Stimulated activated CD4-positive, alpha-beta T cell treated with anti-CD3 and anti-CD28 coated beads, Interleukin-2, amount 100 ng/mL, for 4 hours (primary cell): ENCODE results near the gene AP3B2.
"Not testable (repeated sequence)": the region's sequence is repeated elsewhere in the genome, so short reads cannot be mapped to it uniquely, and the experiment has no call there.

Source experiments
- DNase-seq: peaks from one replicate; pipeline ENCODE4 v3.0.0-alpha.2; 2020; ENCODE audit warnings: low read depth

AP3B2 gene, protein sequence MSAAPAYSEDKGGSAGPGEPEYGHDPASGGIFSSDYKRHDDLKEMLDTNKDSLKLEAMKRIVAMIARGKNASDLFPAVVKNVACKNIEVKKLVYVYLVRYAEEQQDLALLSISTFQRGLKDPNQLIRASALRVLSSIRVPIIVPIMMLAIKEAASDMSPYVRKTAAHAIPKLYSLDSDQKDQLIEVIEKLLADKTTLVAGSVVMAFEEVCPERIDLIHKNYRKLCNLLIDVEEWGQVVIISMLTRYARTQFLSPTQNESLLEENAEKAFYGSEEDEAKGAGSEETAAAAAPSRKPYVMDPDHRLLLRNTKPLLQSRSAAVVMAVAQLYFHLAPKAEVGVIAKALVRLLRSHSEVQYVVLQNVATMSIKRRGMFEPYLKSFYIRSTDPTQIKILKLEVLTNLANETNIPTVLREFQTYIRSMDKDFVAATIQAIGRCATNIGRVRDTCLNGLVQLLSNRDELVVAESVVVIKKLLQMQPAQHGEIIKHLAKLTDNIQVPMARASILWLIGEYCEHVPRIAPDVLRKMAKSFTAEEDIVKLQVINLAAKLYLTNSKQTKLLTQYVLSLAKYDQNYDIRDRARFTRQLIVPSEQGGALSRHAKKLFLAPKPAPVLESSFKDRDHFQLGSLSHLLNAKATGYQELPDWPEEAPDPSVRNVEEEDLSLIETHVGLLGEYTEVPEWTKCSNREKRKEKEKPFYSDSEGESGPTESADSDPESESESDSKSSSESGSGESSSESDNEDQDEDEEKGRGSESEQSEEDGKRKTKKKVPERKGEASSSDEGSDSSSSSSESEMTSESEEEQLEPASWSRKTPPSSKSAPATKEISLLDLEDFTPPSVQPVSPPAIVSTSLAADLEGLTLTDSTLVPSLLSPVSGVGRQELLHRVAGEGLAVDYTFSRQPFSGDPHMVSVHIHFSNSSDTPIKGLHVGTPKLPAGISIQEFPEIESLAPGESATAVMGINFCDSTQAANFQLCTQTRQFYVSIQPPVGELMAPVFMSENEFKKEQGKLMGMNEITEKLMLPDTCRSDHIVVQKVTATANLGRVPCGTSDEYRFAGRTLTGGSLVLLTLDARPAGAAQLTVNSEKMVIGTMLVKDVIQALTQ

DNA sequence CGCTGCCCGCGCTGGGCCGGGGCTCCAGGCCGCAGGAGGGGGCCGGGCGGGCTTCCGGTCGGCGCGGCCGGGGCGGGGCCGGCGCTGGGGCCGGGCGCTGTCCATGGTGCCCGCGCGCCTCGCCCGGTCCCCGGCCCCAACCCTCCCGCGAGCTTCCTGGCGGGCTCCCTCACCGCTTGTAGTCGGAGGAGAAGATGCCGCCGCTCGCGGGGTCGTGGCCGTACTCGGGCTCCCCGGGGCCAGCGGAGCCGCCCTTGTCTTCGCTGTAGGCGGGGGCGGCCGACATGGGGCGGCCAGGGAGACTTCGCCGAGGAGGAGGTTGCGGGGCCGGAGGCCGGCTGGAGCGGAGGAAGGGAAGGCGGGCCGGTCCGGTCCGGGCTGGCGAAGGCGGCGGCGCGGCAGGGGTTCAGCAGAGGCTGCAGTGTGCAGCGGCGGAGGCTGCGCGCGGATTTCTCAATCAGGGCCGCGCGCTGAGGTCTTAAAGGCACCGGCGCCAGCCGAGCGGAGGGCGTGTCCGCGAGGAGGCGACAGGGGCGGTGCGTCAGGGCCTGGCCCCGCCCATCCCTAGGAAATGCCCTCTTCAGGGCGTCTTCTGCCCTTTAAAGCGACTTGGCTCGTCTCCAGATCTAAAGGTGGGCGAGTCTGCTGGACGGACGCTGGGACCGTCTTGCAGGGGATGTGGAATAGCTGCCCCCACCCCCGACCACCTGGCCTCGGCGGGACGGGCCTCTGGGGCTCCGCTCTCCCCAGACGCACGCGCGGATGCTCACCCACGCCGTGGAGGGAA lies at the start of gene AP3B2:
Gene AP3B2 (minus strand): TSS at position 455 of the 787 bp plus-strand sequence. CDS start 169 bp downstream, at position 286.
- DNase-seq, result peak; percentile 50

DNA sequence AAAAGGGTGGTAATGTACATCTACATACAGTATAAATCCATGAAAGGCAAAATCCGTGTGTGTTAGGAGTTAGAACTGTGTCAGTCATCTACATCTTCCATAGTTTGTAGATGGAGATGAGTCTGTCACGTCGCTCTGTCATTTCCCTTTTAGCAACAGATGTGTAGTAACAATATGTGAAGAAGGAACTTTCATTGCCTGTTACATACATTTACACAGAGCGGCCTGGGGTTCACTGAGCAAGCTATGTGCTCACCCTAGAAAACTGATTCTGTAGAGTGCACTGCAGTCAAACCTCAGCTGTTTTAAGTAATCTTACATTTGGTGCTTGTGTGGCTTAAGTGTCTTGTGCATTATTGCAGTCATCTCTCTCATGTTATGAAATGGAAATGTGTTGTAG lies 41.6 kb upstream of the AP3B2 start:
- DNase-seq, result no peak

DNA sequence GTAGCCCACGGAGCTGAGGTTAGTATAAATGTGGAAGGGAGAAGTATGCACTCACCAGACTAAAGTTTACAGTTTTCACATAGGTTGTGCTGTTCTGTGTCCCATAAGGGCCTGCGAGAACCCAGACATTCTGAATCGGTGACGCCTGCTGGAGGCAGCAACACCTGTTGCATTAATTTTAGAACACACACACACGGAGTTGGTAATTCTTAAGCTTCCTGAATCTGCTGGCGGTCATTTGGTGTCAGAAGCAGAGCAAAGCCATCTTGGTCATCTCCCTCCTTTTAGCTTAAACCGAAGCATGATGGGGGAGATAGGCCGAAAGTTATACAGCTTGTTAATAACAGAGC lies 41.1 kb upstream of the AP3B2 start:
- DNase-seq, result no peak

DNA sequence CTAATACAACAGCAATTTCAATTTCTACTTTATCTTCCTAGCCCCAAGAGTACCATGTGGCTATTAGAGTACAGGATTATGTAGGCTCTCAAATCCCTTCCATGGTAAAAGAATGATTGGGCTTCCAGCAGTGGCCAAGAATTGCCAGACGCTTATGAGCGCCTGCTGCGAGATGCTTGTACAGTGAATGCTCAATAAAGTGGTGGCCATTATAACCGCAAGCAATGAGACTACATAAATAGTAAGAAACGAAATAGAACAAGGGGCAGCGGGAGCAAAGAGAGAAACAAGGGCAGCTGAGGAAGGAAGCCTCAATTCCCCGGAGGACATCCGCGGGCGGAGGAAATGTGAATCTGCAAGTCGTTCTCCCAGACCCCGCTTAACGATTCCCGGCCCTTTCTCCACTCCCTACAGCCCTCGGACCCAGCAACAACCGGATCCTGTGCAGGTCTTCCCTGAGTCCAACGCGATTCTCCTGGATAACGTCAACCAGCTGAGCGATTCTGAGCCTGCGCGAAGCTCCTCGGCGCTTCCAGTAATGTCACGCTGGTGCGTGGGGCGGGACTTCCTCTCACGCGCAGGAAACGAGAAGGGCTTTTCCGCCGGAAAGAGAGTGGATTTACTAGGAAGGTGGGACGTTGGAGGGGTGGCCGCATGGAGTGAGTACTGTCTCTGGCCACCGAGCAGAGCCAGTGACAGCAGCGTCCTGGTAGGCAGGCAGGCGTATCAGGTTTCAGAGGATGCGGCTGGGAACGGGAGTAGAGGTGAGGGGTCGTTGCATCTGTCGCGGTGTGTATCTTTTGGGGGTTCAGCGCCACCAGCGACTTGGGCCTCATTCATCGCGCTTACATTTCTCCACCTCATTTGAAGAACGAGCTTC lies 40.5 kb upstream of the AP3B2 start:
- DNase-seq, result peak; percentile 80

DNA sequence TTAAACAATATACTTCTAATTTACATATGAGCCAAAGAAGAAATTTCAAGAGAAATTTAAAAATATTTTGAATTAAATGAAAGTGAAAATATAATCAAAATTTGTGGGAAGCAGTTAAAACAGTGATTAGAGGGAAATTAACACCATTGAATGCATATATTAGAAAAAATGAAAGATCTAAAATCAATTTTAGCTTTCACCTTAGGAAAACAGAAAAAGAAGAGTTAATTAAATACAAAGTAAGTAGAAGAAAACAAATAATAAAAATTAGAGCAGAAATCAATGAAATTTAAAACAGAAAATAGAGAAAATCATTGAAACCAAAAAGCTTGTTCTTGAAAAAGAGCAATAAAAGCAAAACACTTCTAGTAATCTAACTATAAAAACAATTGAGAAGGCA lies 38.6 kb upstream of the AP3B2 start:
- no peak for DNase-seq

DNA sequence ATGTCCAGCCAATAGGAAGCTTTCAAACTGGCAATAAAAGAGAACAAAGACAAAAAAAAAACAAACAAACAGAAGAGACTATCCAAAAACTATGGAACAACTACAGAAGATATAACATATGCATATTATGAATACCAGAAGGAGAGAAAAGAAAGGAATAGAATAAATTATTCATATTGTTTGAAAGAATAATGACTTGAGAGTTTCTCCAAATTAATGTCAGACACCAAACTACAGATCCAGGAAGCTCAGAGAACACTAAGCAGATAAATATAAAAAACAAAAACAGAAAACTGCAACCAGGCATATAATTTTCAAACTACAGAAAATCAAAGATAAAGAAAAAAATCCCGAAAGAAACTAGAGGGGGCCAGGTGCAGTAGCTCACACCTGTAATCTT lies 34.1 kb upstream of the AP3B2 start:
- DNase-seq, result no peak

DNA sequence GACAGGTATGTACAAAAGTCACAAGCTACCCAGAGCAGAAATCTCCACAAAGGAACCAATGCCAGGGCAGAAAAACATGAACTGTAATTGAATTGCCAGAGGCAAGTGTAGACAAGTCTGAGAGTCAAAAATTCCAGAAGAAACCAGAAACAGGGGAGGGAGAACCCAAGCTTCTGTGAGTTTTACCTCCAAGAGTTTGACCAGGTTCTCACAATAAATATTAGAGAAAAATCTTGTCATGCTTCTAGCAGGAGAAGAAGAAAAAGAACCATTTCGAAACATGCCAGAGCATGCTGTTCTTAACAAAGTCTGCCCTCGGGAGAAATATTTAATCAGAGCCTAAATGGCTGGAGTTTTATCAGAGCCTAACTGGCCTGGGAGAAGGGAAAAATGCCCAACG lies 32.5 kb upstream of the AP3B2 start:
- no peak for DNase-seq

DNA sequence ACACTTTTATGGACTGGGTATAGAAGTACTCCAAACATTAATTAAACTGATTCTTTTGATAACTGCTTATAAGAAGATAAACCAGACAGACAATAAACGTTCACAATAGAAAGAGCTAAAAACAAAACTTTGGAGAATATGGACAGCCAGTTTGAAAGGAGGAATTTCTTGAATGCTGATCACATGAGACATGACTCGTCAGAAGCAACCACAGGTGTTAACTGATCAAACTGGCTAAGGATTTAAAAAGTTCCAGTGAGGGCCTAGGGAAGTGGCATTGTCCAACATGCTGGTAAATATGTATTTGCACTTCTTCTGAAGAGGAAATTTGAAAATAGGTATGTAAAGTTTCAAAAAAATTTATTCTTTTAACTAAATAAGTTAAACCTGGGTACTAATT lies 29.4 kb upstream of the AP3B2 start:
- DNase-seq, result no peak

DNA sequence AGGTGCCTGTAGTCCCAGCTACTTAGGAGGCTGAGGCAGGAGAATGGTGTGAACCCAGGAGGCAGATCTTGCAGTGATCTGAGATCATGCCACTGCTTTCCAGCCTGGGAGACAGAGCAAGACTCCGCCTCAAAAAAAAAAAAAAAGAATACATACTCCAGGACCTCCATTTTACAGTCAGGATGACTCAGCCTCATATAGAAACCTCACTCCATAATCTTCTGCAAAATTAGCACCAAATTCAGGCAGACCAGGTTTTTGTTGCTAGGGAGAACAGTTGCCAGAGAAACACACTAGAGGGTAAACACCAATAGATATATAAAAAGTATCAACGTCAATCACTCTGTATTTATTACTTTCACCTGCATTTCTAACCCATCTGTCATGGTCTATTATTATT lies 28.3 kb upstream of the AP3B2 start:
- DNase-seq, result no peak

DNA sequence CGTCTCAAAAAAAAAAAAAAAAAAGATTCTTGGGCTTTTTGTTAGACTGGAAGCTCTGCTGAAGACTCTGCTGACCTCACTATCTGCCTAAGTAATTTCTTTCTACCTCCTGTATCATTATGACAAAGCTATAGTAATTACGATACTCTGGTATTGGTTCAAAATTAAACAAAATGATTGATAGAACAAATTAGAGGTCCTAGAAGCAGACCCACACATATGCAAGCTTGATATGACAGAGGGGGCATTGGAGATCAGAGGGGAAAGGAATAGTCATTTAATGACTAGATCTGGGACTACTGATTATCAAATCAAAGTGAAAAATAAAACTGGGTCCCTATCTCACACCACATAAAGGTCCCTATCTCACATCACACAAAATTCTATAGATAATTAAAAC lies 21.9 kb upstream of the AP3B2 start:
- no peak for DNase-seq

DNA sequence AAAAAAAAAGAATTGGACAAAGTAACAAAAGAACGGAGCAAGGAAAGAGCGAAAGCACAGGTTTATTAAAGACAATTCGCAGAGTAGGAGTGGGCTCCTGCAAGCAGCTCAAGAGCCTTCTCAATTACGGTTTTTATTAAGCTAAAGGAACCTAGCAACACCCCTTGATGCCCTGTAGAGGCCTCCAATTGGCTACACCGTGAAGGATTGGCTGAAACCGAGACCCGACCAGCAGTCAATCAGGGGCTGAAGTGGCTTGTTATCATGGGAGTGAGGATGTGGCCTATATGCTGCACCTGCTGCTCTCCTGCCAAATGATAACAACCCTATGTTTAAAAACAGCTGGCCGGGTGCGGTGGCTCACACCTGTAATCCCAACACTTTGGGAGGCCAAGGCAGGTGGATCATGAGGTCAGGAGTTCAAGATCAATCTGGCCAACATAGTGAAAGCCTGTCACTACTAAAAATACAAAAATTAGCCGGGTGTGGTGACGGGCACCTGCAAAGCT lies 20.4 kb upstream of the AP3B2 start:
- DNase-seq, result no peak

DNA sequence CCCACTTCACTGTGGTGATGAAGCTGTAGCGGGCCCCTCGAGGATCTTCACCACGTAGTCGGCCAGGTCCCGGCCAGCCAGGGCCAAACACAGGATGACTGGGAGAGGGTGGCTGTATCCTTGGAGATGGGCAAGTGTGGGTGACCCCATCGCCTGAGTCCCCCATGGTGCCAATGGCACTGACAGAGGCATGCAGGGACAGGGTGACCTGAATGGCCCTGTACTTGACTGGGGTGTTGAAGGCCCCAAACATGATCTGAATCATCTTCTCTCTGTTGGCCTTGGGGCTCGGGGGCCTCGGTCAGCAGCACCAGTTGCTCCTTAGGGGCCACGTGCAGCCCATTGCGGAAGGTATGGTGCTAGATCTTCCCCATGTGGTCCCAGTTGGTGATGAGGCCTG lies 17.1 kb upstream of the AP3B2 start:
- no peak for DNase-seq

DNA sequence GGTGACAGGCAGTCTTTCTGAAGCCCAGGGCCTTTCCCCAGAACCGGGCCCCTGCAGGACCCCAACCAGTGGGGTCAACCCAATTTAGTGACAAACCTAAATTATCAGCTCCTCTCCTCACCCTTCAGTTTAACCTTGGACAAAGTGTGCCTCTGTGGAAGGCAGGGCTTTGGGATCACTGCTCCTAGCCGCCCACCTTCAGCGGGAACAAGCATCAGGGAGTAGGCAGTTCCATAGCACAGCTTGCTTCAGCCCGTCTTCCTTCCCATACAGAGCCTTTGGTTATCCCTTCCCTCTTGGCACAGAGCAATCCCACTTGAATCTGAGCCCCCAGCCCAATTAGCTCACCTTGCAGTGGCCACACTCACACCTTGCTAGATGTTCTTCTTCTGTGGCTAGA lies 5.3 kb upstream of the AP3B2 start:
- DNase-seq, result no peak

DNA sequence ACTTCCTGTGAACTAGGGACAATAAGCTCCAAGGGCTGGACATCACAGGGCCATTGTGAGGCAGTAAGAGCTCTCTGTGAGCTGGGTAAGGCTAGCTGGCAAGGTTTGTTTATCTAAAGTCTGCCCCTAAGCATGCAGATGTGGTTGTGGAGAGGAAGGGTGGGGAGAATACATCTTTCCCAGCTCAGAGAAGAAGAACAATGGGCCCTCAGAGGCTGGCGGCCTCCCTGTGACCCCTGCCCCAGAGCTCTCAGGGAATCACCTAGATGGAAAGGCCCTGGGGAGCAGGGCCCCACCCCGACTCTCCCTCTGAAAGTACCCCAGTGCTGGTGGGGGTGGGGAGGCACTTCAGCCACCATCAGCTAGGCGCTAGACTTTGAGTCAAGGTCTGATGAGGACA lies 4.3 kb upstream of the AP3B2 start:
- DNase-seq, result no peak

DNA sequence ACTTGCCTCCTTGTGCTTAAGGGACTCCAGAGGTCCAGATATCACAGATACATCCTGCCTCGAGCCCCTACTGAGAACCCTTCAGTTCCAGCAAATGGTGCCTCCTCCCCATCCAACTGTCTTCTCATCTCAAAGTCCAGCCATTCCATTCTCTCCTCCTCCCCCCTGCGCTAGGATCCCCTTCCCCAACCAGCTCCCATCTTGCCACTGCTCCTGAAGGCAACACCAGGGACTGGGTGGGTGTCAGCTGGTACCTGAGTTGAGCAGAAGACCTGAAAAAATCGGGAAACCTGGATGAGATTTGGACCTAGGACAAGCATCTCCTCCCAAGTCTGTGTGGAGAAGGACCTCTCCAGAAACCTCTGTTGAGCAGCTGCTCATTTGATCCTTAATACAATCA lies 2.4 kb upstream of the AP3B2 start:
- no peak for DNase-seq

DNA sequence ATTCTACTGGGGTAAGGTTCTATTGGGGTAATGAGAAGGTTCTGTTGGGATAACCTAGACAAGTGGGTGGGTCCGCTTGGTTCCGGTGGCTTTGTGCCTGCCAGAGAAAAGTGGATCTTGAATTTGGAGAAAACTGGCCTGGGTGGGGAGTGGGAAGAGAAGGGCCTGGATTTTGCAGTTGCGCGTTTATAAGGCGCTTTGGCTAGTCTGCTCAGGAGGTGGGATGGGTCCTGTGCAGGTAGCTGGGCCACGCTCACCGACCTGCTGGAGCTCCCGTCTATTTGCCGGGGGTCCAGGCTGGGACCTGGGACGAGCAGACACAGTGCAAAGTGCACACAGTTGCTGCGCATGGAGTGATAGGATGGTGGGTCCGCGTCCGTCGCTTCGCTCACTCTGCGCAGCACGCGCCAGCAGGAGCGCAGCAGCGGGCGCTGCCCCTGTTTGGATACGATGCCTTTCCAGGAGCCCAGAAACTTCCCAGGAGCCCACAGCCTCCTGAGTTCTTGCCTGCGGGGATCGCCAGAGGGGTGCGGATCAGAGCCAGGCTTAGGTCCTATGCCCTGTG lies 1.3 kb upstream of the AP3B2 start:
- DNase-seq, result no peak

DNA sequence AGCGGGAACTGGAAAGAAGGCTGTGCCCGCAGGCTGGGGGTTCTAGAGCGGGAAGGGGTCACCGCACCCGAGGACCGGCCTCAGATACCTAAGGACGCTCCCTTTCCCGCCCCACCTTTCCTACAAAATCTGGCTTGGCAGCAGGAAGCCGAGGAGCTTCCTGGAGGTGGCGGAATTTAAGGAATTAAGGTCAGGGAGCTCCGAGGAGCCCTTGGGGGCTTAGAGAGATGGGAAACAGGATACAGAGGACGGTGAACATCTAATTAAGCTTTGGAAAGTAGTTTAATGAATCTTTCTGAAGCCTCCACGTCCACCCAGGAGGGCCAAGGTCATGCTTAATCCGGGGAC lies 507 bp upstream of the AP3B2 start:
- no peak for DNase-seq

DNA sequence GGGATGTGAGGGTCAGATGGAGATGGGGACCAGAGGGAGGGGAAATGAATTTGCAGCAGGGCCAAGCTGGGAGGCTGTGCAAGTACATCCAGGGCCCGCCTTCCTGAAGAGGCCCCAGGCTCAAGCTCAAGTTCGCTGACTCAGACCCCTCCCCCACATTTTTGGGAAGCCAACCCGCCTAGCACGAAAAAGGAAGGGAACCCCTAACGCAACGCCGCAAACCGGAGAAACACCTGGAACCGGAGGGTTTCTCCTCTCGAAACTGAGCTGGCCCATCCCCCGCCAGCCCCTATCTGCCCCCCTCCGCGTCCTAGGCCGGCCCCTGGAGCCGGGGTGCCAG lies 624 bp downstream of the AP3B2 start:
- no peak for DNase-seq

DNA sequence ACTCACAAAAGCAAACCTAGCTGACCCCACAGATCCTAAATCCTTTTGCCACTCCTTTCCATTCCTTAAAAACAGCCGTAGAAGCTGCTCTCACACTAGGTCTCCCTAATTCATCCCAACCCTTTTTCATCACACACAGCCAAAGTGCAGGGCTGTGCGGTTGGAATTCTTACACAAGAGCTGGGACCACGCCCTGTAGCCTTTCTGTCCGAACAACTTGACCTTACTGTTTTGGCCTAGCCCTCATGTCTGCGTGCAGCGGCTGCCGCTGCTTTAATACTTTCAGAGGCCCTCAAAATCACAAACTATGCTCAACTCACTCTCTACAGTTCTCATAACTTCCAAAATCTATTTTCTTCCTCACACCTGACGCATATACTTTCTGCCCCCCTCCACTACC lies 3.8 kb downstream of the AP3B2 start:
- DNase-seq, result not testable (repeated sequence)

DNA sequence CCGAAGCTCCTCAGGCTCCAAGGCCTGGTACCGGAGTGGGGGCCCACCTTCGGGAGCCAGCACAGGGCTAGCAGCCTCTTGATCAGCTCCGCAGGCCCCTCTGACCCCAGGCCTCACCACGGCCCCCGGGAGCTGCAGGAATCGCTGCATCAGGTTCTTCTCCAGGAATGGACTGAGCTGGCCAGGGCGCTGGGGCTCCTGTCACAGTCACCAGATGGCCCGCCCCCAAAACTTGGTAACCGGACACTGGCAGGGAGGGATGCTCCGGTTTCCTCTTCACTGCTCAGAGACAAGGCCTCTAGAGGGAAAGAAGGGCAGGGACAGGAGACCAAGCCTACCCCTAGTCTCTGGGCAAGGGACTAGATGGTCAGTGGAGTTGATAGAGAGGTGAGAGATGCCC lies 9.9 kb downstream of the AP3B2 start:
- DNase-seq, result no peak
